IMR-90 (cell line): ENCODE results near the gene LAPTM5. TPM values are rescaled to one million over a fixed set of nuclear protein-coding genes. Genes with fewer than 3 reads are reported as not detected.

Experiments used
- ATAC-seq: fragments of 200-7000 bp; cut with Tn5 transposase; 2 replicates; pipeline ENCODE4 v1.9.1; 2020; ENCODE audit warnings: low read depth, mild to moderate bottlenecking, moderate library complexity
- BruUV-seq: library from RNA; stranded (reverse); fragments of 400-500 nt; replicated peaks from 2 replicates; lab custom pipeline; 2021; lab: Mats Ljungman, UMichigan
- CTCF ChIA-PET: fragments of 300-600 bp; formaldehyde crosslinking; extraction: SDS; loops from one replicate; lab custom pipeline; 2021; ENCODE audit warnings: antibody characterized with exemption; lab: Yijun Ruan, JAX
- POLR2A ChIA-PET: fragments of 300-600 bp; sonication (Branson Sonifier 250); formaldehyde crosslinking; loops from one replicate; lab custom pipeline; 2022; ENCODE audit warnings: antibody characterized with exemption; ENCODE audit not compliant: unreplicated experiment; lab: Charles Lee
- DNase-seq: peaks from one replicate; pipeline ENCODE4 v3.0.0; 2013
- H2AFZ ChIP-seq: replicated peaks from 2 replicates; pipeline ENCODE3; 2013; ENCODE audit warnings: low read length, mild to moderate bottlenecking; ENCODE audit not compliant: poor library complexity
- H2AK5ac ChIP-seq: 2 replicates; pipeline ENCODE4 v1.6.1; 2013; ENCODE audit warnings: low read depth, low read length, inconsistent platforms
- H2AK9ac ChIP-seq: replicated peaks from 2 replicates; pipeline ENCODE3; 2013; ENCODE audit warnings: mild to moderate bottlenecking, low read depth, low read length, moderate library complexity; ENCODE audit not compliant: poor library complexity
- H2BK120ac ChIP-seq: 2 replicates; pipeline ENCODE4 v1.6.1; 2013; ENCODE audit warnings: low read depth, low read length, inconsistent platforms
- H2BK15ac ChIP-seq: 3 replicates; pipeline ENCODE4 v1.6.1; 2013; ENCODE audit warnings: low read depth, low read length, inconsistent platforms
- H2BK20ac ChIP-seq: 2 replicates; pipeline ENCODE4 v1.6.1; 2013; ENCODE audit warnings: low read depth, mild to moderate bottlenecking, inconsistent platforms, low read length, moderate library complexity
- H2BK5ac ChIP-seq: 2 replicates; pipeline ENCODE4 v1.6.1; 2013; ENCODE audit warnings: mild to moderate bottlenecking, low read depth, low read length, inconsistent platforms; ENCODE audit not compliant: poor library complexity, severe bottlenecking
- H3K14ac ChIP-seq: replicated peaks from 2 replicates; pipeline ENCODE4 v1.6.1; 2013; ENCODE audit warnings: low read depth, low read length, inconsistent platforms
- H3K18ac ChIP-seq: 2 replicates; pipeline ENCODE4 v1.6.1; 2013; ENCODE audit warnings: low read depth, low read length, control low read depth
- H3K23ac ChIP-seq: 2 replicates; pipeline ENCODE4 v1.6.1; 2013; ENCODE audit warnings: low read depth, low read length, inconsistent platforms
- H3K27ac ChIP-seq: 2 replicates; pipeline ENCODE4 v1.5.1; 2013; ENCODE audit warnings: mild to moderate bottlenecking, control low read depth, low read length; ENCODE audit not compliant: insufficient read depth
- H3K27me3 ChIP-seq: 2 replicates; pipeline ENCODE4 v1.6.1; 2013; ENCODE audit warnings: low read length; ENCODE audit not compliant: control insufficient read depth, insufficient read depth
- H3K36me3 ChIP-seq: 2 replicates; pipeline ENCODE4 v1.6.1; 2013; ENCODE audit warnings: low read length, mixed read lengths; ENCODE audit not compliant: control insufficient read depth, insufficient read depth
- H3K4ac ChIP-seq: 2 replicates; pipeline ENCODE4 v1.6.1; 2013; ENCODE audit warnings: low read depth, low read length, inconsistent platforms
- H3K4me1 ChIP-seq: 2 replicates; pipeline ENCODE4 v1.6.1; 2013; ENCODE audit warnings: low read length, mixed read lengths; ENCODE audit not compliant: control insufficient read depth, insufficient read depth
- H3K4me2 ChIP-seq: 2 replicates; pipeline ENCODE4 v1.6.1; 2013; ENCODE audit warnings: low read depth, mild to moderate bottlenecking, control low read depth, low read length, moderate library complexity
- H3K4me3 ChIP-seq: 2 replicates; pipeline ENCODE4 v1.5.1; 2013; ENCODE audit warnings: low read depth, mild to moderate bottlenecking, control low read depth, low read length, moderate library complexity; ENCODE audit not compliant: insufficient read depth
- H3K56ac ChIP-seq: 2 replicates; pipeline ENCODE4 v1.6.1; 2013; ENCODE audit warnings: low read length, inconsistent platforms; ENCODE audit not compliant: insufficient read depth; ENCODE audit errors: extremely low read depth
- H3K79me1 ChIP-seq, 2 experiments: 2 replicates each; pipeline ENCODE4 v1.6.1; 2013; ENCODE audit warnings: low read length in 2 of 2, inconsistent platforms in 1 of 2, low read depth in 1 of 2
- H3K9ac ChIP-seq: 2 replicates; pipeline ENCODE4 v1.6.1; 2013; ENCODE audit warnings: low read depth, low read length, control low read depth
- H3K9me1 ChIP-seq: 2 replicates; pipeline ENCODE4 v1.6.1; 2013; ENCODE audit warnings: low read length, inconsistent platforms; ENCODE audit not compliant: insufficient read depth
- H3K9me3 ChIP-seq: 2 replicates; pipeline ENCODE4 v1.6.1; 2013; ENCODE audit warnings: low read length; ENCODE audit not compliant: control insufficient read depth, insufficient read depth
- H4K20me1 ChIP-seq: 2 replicates; pipeline ENCODE4 v1.6.1; 2013; ENCODE audit warnings: low read length, inconsistent platforms; ENCODE audit not compliant: insufficient read depth
- H4K5ac ChIP-seq: 2 replicates; pipeline ENCODE4 v1.6.1; 2013; ENCODE audit warnings: mild to moderate bottlenecking, low read depth, low read length, control low read depth
- H4K8ac ChIP-seq, 2 experiments: 2 replicates each; pipeline ENCODE4 v1.6.1; 2013; ENCODE audit warnings: low read depth in 2 of 2, low read length in 2 of 2, control low read depth in 1 of 2, inconsistent platforms in 1 of 2
- H4K91ac ChIP-seq: 2 replicates; pipeline ENCODE4 v1.6.1; 2013; ENCODE audit warnings: low read depth, low read length, inconsistent platforms; ENCODE audit not compliant: insufficient read depth
- BHLHE40 ChIP-seq: fragments of 150-350 bp; IDR thresholded peaks from 2 replicates; pipeline ENCODE4 v1.6.1; 2016; ENCODE audit warnings: mild to moderate bottlenecking, low read depth, low read length
- CEBPB ChIP-seq: IDR thresholded peaks from 2 replicates; pipeline ENCODE4 v1.6.1; 2012; ENCODE audit warnings: low read depth, low read length, improper control_type of control experiment
- CHD1 ChIP-seq: IDR thresholded peaks from 2 replicates; pipeline ENCODE4 v1.6.1; 2012; ENCODE audit warnings: low read depth, low read length, improper control_type of control experiment
- ELK1 ChIP-seq: fragments of 150-350 bp; IDR thresholded peaks from 2 replicates; pipeline ENCODE4 v1.6.1; 2016; ENCODE audit warnings: low read depth, mild to moderate bottlenecking, low read length, moderate library complexity, borderline replicate concordance
- FOS ChIP-seq: fragments of 150-350 bp; IDR thresholded peaks from 2 replicates; pipeline ENCODE4 v1.6.1; 2016; ENCODE audit warnings: low read depth, low read length
- MAFK ChIP-seq: IDR thresholded peaks from 2 replicates; pipeline ENCODE4 v1.6.1; 2012; ENCODE audit warnings: low read depth, low read length, improper control_type of control experiment
- MAZ ChIP-seq: IDR thresholded peaks from 2 replicates; pipeline ENCODE4 v1.6.1; 2012; ENCODE audit warnings: low read depth, mild to moderate bottlenecking, low read length, improper control_type of control experiment, moderate library complexity, borderline replicate concordance
- MXI1 ChIP-seq: IDR thresholded peaks from 2 replicates; pipeline ENCODE4 v1.6.1; 2012; ENCODE audit warnings: low read depth, mild to moderate bottlenecking, low read length, moderate library complexity, borderline replicate concordance
- NFE2L2 ChIP-seq: fragments of 150-350 bp; IDR thresholded peaks from 2 replicates; pipeline ENCODE4 v1.6.1; 2016; ENCODE audit warnings: low read depth, mild to moderate bottlenecking, low read length
- POLR2A ChIP-seq: IDR thresholded peaks from 2 replicates; pipeline ENCODE4 v1.6.1; 2012; ENCODE audit warnings: mild to moderate bottlenecking, low read depth, low read length
- RAD21 ChIP-seq: IDR thresholded peaks from 2 replicates; pipeline ENCODE4 v1.6.1; 2012; ENCODE audit warnings: low read length, improper control_type of control experiment
- RCOR1 ChIP-seq: IDR thresholded peaks from 2 replicates; pipeline ENCODE4 v1.6.1; 2012; ENCODE audit warnings: mild to moderate bottlenecking, low read length, improper control_type of control experiment; ENCODE audit not compliant: insufficient replicate concordance
- RFX5 ChIP-seq: IDR thresholded peaks from 2 replicates; pipeline ENCODE4 v1.8.0; 2012; ENCODE audit warnings: low read depth, mild to moderate bottlenecking, low read length, moderate library complexity
- WGBS, 2 experiments: methylation state at CpG; one replicate each; pipeline versions ENCODE4 v1.1.5 to v1.1.7; 2013; ENCODE audit warnings: missing lambda C conversion rate in 2 of 2; ENCODE audit not compliant: insufficient read length in 1 of 2; ENCODE audit errors: extremely low coverage in 2 of 2; 5-methylcytosine and 5-hydroxymethylcytosine counted together
- dilution Hi-C: fragments of 300-500 bp; cut with HindIII; formaldehyde crosslinking; loops from one replicate; pipeline ENCODE4 v1.14.3; 2018; ENCODE audit warnings: low sequenced_read_pairs; ENCODE audit not compliant: unreplicated experiment
- in situ Hi-C: fragments of 300-500 bp; cut with MboI; formaldehyde crosslinking; loops from 3 replicates; pipeline ENCODE4 v1.14.3; 2019; ENCODE audit warnings: low sequenced_read_pairs, inconsistent platforms, mixed read lengths
- intact Hi-C: fragments of 100-400 bp; cut with micrococcal nuclease; formaldehyde crosslinking; loops from 2 replicates; pipeline ENCODE4 v1.10.0; 2022
- polyA plus RNA-seq, 3 experiments: library from polyadenylated mRNA; depleted of rRNA; stranded (reverse); fragments of >200 nt; gene quantifications; 2 replicates each; pipeline ENCODE4 v1.2.3, GENCODE V29; 2012; ENCODE audit warnings: low replicate concordance in 1 of 3
- total RNA-seq: library from RNA; depleted of rRNA; stranded (reverse); fragments of >200 nt; gene quantifications from 2 replicates; pipeline ENCODE4 v1.2.3, GENCODE V29; 2012
- TF ChIP-seq, protein P1 (sequence below): conservative IDR thresholded peaks from 2 replicates; pipeline ENCODE4 v1.5.1; 2012; ENCODE audit warnings: mild to moderate bottlenecking, low read depth, low read length, improper control_type of control experiment

LAPTM5 gene
- total and polyA plus RNA-seq, 2 of the 4 experiments (the other 2 are of a cell fraction) = 0.09 TPM; not detected in 1

DNA sequence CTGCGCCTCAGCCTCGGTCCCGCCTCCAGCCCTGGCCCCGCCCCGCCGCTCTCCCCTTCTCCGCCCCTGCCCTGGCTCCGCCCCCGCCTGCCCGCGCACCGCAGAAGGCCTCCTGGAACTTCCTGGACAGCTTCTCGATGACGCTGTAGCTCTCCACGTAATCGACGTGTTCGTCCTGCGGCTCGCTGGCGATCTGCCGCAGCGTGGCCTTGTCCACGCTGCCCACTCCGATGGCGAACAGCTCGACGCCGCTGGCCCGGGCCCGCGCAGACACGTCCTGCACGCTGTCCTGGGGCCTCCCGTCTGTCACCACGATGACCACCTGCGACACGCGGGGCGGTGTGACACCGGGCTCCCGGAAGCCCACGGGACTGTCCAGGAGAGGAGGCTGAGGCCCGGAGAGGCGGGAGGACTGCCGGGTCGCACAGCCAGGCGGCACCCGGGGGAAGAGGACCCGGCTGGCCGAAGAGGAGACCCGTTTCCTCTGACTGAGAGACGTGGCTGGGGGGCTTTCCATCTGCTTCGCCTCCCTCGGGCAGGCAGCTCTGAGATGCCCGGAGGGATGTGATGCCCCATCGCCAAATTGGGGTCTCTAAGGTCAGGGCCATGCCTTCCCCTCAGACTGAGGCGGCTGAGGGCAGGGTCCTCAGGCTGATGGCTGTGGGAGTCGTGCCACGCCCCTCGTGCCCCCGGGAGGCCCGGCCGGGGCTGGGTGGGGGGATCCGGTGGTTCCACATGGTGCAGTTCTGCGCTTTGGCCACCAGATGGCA is 38.8 kb downstream of the LAPTM5 start:
- ATAC-seq (peak; percentile 82), DNase-seq (peak; percentile 98)
- Histone ChIP-seq H3K79me1 (peaks cover 0 to 6% of the 10 kb centered on the region in 2 experiments; a peak in 1 of 4 replicates), H3K23ac (peak overlapping the region; percentile 52; the same call in 1 of the 2 replicates), H2BK15ac (peak overlapping the region; percentile 44; the same call in 1 of the 3 replicates), H2BK120ac (peak overlapping the region; percentile 12), H3K36me3 (no peaks in the 10 kb centered on the region), H3K27me3 (no peaks in the 10 kb centered on the region), H3K18ac (peak overlapping the region; percentile 11; the same call in 1 of the 2 replicates), H2BK5ac (peak overlapping the region; percentile 77), H4K91ac (peak overlapping the region; percentile 66; the same call in 1 of the 2 replicates), H4K20me1 (peaks cover 6% of the 10 kb centered on the region), H3K14ac (peak overlapping the region; percentile 22), H3K56ac (no peak overlapping the region), H3K27ac (peak overlapping the region; percentile 84), H2AK5ac (peak overlapping the region; percentile 86), H3K4me2 (peak overlapping the region; percentile 64), H2BK20ac (no peak overlapping the region), H3K4ac (peak overlapping the region; percentile 90), H3K4me1 (peaks cover 4% of the 10 kb centered on the region; the same call in 1 of the 2 replicates), H3K9me1 (no peaks in the 10 kb centered on the region), H3K9me3 (no peaks in the 10 kb centered on the region; the same call in 1 of the 2 replicates), H3K4me3 (peak overlapping the region; percentile 50), H4K8ac (peak overlapping the region; percentile 83 to 91), H2AK9ac (peak overlapping the region; percentile 98), H4K5ac (peak overlapping the region; percentile 82), H3K9ac (peak overlapping the region; percentile 44), H2AFZ (peak overlapping the region; percentile 94)
- WGBS, 2 experiments = 0% methylated on average over 34 of the region's 66 CpGs; no CpG with 5 or more reads in 1 of the 2 experiments
- BruUV-seq = no TSS peak
- intact Hi-C loops (loop anchor here (1.0 kb wide), 2 partner anchors 60 to 192 kb away; no protein-coding TSS in a partner anchor), in situ Hi-C loops (loop anchor here (10.0 kb wide), 1 partner anchor 1484 kb away; the partner anchor contains the start of genes MECR and PTPRU), dilution Hi-C loops (no loop called here)
- ChIA-PET CTCF (interaction anchor here (0.6 to 2.8 kb wide), 15 partner anchors 9 to 224 kb away, joined by 3 to 44 read pairs (median 3); no protein-coding TSS in a partner anchor), POLR2A (interaction anchor here (0.6 to 1.5 kb wide), 4 partner anchors 61 to 1024 kb away, joined by 3 to 10 read pairs (median 4); no protein-coding TSS in a partner anchor)
- TF ChIP-seq NFE2L2 (peak; percentile 9; the same call in 1 of the 2 replicates), CHD1 (no peak), POLR2A (peak; percentile 73), MAZ (peak; percentile 71; the same call in 1 of the 2 replicates), RFX5 (no peak), BHLHE40 (peak; percentile 2; the same call in 1 of the 2 replicates), MAFK (no peak), MXI1 (peak; percentile 91; the same call in 1 of the 2 replicates), FOS (no peak), RAD21 (0 out of 2 replicates have a peak, but pooled peaks have one; percentile 97), CEBPB (no peak), ELK1 (no peak), RCOR1 (no peak)
- TF ChIP-seq, protein P1, sequence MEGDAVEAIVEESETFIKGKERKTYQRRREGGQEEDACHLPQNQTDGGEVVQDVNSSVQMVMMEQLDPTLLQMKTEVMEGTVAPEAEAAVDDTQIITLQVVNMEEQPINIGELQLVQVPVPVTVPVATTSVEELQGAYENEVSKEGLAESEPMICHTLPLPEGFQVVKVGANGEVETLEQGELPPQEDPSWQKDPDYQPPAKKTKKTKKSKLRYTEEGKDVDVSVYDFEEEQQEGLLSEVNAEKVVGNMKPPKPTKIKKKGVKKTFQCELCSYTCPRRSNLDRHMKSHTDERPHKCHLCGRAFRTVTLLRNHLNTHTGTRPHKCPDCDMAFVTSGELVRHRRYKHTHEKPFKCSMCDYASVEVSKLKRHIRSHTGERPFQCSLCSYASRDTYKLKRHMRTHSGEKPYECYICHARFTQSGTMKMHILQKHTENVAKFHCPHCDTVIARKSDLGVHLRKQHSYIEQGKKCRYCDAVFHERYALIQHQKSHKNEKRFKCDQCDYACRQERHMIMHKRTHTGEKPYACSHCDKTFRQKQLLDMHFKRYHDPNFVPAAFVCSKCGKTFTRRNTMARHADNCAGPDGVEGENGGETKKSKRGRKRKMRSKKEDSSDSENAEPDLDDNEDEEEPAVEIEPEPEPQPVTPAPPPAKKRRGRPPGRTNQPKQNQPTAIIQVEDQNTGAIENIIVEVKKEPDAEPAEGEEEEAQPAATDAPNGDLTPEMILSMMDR = peak; percentile 88; the same call in 1 of the 2 replicates
